ENCODE results near the gene PDZD7. TPM values are rescaled to one million over a fixed set of nuclear protein-coding genes. Genes with fewer than 3 reads are reported as not detected.

The PDZD7 gene
- total and polyA plus RNA-seq, 9 of the 15 experiments (the other 6 are each of a cell fraction or from before 2014, with no cell fraction given), result 0.04 to 0.24 (median 0.08) TPM; not detected in 3

DNA sequence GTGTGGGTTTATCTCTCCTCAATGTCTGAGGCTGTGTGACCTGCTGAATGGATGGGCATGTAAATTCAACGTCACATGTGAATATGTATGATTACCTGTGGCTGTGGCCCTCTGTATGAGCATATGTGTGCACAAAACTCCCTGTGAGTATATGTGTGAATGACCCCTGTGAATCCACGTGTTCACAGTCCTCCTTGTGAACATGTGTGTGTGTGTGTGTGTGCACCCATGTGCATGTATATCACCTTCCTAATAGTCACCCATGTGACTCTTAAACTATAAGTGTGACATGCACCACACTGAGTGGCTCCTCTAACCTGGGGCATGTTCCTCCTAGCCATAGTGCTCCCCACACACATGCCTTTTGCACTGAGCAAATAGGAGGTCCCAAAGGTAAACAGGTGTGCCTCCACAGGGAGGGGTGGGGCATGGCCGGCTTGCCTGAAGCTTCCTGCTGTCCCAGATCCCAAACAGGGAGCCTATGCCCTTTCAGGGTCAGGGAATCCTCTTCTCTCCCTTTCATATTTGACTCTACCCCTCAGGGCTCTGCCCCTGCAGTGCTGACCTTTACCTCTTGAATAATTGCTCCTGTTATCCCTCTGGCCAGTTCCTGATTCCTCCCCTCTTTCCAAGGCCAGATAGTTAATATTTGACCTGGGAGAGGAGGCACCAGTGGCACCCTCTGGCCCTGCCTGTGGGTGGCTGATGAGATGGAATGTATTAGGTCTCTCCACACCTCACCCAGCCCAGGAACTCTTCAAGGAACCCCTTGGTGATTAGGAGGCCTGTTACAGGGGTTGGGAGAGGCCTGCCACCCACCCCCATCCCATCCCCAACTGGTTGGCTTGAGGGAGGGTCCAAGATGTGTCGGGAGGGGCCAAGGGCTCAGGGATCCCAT lies 59.8 kb downstream of the PDZD7 start:
- ChIA-PET POLR2A (no interaction called here), CTCF (ENCODE audit: low intra/inter-chr PET ratio) (no interaction called here)
- no peak for DNase-seq (ENCODE audit: extremely low read depth in 1 of 4, low spot score in 3 of 4)
- intact Hi-C loops (cut with micrococcal nuclease), result no loop called here
- no peaks in the 10 kb centered on the region for H3K9me3 ChIP-seq (replicated peaks; ENCODE audit: control insufficient read depth, insufficient read depth, low read depth, low read length)
- no TSS peak for BruUV-seq (replicated peaks)
- TF ChIP-seq, protein P1, sequence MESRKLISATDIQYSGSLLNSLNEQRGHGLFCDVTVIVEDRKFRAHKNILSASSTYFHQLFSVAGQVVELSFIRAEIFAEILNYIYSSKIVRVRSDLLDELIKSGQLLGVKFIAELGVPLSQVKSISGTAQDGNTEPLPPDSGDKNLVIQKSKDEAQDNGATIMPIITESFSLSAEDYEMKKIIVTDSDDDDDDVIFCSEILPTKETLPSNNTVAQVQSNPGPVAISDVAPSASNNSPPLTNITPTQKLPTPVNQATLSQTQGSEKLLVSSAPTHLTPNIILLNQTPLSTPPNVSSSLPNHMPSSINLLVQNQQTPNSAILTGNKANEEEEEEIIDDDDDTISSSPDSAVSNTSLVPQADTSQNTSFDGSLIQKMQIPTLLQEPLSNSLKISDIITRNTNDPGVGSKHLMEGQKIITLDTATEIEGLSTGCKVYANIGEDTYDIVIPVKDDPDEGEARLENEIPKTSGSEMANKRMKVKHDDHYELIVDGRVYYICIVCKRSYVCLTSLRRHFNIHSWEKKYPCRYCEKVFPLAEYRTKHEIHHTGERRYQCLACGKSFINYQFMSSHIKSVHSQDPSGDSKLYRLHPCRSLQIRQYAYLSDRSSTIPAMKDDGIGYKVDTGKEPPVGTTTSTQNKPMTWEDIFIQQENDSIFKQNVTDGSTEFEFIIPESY (CRISPR knock-in tag; IDR thresholded peaks at IDR 0.05), result no peak
- TF ChIP-seq SP2 (IDR thresholded peaks at IDR 0.05; ENCODE audit: extremely low read depth, low read depth, low read length, poor library complexity, severe bottlenecking) (no peak), RUNX1 (IDR thresholded peaks at IDR 0.05; ENCODE audit: low read depth) (no peak), CBFB (CRISPR knock-in tag; IDR thresholded peaks at IDR 0.05) (no peak), KLF1 (tag; IDR thresholded peaks at IDR 0.05) (no peak), SIN3A (IDR thresholded peaks at IDR 0.05; ENCODE audit: borderline replicate concordance in 2 of 2, control insufficient read depth in 1 of 2, low read depth in 2 of 2, low read length in 2 of 2) (no peak)
- TF ChIP-seq, protein P2, sequence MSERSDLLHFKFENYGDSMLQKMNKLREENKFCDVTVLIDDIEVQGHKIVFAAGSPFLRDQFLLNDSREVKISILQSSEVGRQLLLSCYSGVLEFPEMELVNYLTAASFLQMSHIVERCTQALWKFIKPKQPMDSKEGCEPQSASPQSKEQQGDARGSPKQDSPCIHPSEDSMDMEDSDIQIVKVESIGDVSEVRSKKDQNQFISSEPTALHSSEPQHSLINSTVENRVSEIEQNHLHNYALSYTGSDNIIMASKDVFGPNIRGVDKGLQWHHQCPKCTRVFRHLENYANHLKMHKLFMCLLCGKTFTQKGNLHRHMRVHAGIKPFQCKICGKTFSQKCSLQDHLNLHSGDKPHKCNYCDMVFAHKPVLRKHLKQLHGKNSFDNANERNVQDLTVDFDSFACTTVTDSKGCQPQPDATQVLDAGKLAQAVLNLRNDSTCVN (CRISPR knock-in tag; IDR thresholded peaks at IDR 0.05), result no peak
- TF ChIP-seq, protein P3, sequence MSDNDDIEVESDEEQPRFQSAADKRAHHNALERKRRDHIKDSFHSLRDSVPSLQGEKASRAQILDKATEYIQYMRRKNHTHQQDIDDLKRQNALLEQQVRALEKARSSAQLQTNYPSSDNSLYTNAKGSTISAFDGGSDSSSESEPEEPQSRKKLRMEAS (CRISPR knock-in tag; IDR thresholded peaks at IDR 0.05), result peak; percentile 5; the same call in 1 of the 2 replicates
- peaks cover 12 to 14% of the 10 kb centered on the region in 2 experiments for H3K4me1 ChIP-seq (replicated peaks in 1 of 2; ENCODE audit: control insufficient read depth in 2 of 2, insufficient read depth in 2 of 2, low read length in 2 of 2)
- H4K20me1 ChIP-seq (replicated peaks; ENCODE audit: control insufficient read depth, insufficient read depth, low read length), result no peaks in the 10 kb centered on the region
- no peak overlapping the region for H2AFZ ChIP-seq (ENCODE audit: low read depth, low read length)
- no peak for ATAC-seq
- H3K9me1 ChIP-seq (ENCODE audit: control insufficient read depth, insufficient read depth, low read length), result no peaks in the 10 kb centered on the region
- no peak overlapping the region for H3K4me3 ChIP-seq
- no peaks in the 10 kb centered on the region for H3K27me3 ChIP-seq (ENCODE audit: control insufficient read depth in 2 of 2, insufficient read depth in 2 of 2, low read length in 2 of 2)
- no peak overlapping the region for H3K27ac ChIP-seq (ENCODE audit: extremely low read depth, low read depth, low read length)
- no peaks in the 10 kb centered on the region for H3K79me2 ChIP-seq (ENCODE audit: control insufficient read depth, insufficient read depth, low read length)
- in situ Hi-C loops (cut with MboI), result no loop called here
- H3K36me3 ChIP-seq (ENCODE audit: control insufficient read depth, insufficient read depth, low read length), result no peaks in the 10 kb centered on the region
- no peak for FAIRE-seq
- H3K4me2 ChIP-seq (ENCODE audit: insufficient read depth, low read length), result no peak overlapping the region
- no peak overlapping the region; a peak in 1 of 4 replicates for H3K9ac ChIP-seq (ENCODE audit: insufficient read depth in 1 of 2, low read depth in 2 of 2, low read length in 2 of 2)
- 42% methylated on average over 4 of the region's 4 CpGs for WGBS (ENCODE audit: insufficient coverage, low coverage, missing lambda C conversion rate)
